ENCODE results near the gene GPR176. TPM values are rescaled to one million over a fixed set of nuclear protein-coding genes. Genes with fewer than 3 reads are reported as not detected.

Gene GPR176
- total RNA-seq, 1 donor, result 120 TPM

- H3K4me3 ChIP-seq (ENCODE audit: low read depth, low read length), result no peak overlapping the region
- DNase-seq (ENCODE audit: low read depth), result no peak
- TF ChIP-seq CTCF (IDR thresholded peaks at IDR 0.05; ENCODE audit: insufficient read depth, low read depth, low read length), result no peak
Measured at GRCh38 chr15:39830166-39830565, 89.9 kb downstream of the GPR176 start.

GRCh38 chr15:39828374-39828931 lies 91.6 kb downstream of the GPR176 start:
- no peak for TF ChIP-seq CTCF (IDR thresholded peaks at IDR 0.05; ENCODE audit: insufficient read depth, low read depth, low read length)
- peak; percentile 87 for DNase-seq (ENCODE audit: low read depth)
- no peak overlapping the region for H3K4me3 ChIP-seq (ENCODE audit: low read depth, low read length)

- no peak for DNase-seq (ENCODE audit: low read depth)
- no peak overlapping the region for H3K4me3 ChIP-seq (ENCODE audit: low read depth, low read length)
- TF ChIP-seq CTCF (IDR thresholded peaks at IDR 0.05; ENCODE audit: insufficient read depth, low read depth, low read length), result no peak
Measured at GRCh38 chr15:39826975-39827374, 93.1 kb downstream of the GPR176 start.

DNA sequence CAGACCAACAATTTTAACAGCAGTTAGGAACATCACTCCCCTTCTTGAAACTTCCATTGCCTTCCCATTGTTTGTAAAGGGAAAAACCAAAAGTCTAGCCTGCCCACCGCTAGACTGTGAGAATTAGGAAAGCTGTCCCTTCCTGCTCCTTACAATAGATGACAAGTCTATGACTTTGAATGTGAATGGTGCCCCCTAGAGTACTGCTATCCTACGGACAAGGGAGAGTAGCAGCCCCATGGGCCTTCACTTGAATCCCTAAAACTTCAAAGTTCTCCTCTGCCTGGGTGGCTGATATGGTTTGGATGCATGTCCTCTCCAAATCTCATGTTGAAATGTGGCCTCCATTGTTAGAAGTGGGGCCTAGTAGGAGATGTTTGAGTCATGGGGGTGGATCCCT lies 96.4 kb downstream of the GPR176 start:
- no peak for DNase-seq (ENCODE audit: low read depth)
- TF ChIP-seq CTCF (IDR thresholded peaks at IDR 0.05; ENCODE audit: insufficient read depth, low read depth, low read length), result no peak
- no peak overlapping the region for H3K4me3 ChIP-seq (ENCODE audit: low read depth, low read length)

DNA sequence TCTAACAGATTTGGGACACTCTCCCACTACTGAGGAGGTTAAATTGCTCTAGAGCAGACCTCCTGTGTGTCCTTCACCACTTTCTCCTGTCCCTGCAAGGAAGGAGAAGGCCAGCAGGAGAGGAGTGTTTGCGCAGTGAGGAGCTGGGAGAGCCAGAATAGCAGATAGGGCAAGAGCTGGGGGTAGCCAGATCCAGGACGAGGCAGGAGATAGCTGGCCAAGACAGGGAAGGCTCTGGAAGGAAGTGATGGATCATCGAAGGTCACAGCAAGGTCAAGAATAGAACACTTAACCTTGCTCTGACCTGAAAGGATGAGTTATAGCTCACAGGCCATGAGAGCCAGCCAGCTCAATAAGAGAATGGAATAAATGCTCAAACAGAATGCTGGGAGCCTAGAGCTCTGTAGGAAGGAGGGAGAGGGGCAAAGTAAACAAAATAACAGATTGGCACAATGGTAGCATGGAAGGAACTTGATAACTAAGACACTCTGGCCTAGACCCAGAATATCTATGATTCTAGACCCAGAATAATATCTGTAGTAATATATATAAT lies 99.9 kb downstream of the GPR176 start:
- H3K4me3 ChIP-seq (ENCODE audit: low read depth, low read length), result no peak overlapping the region
- no peak for TF ChIP-seq CTCF (IDR thresholded peaks at IDR 0.05; ENCODE audit: insufficient read depth, low read depth, low read length)
- no peak for DNase-seq (ENCODE audit: low read depth)

DNA sequence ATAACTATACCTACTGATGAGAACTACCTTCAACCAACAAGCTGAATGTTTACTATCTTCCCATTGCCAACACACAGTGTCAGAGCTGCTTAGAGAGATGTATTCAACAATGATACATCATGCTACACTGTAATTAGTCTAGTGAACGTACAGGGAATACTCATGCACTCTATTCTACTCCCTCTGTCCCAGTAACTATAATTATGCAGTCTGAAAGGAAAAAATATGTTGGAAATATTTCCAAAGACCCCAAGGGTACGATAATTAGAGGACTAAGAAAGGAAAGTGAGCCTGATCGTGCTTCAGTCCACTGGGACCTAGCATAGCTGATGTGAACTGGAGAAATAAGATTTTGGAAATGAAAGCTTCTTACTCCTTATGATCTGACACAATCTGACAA lies 100.5 kb downstream of the GPR176 start:
- no peak for TF ChIP-seq CTCF (IDR thresholded peaks at IDR 0.05; ENCODE audit: insufficient read depth, low read depth, low read length)
- DNase-seq (ENCODE audit: low read depth), result no peak
- H3K4me3 ChIP-seq (ENCODE audit: low read depth, low read length), result no peak overlapping the region

GRCh38 chr15:39817892-39818291 lies 102.2 kb downstream of the GPR176 start:
- TF ChIP-seq CTCF (IDR thresholded peaks at IDR 0.05; ENCODE audit: insufficient read depth, low read depth, low read length), result no peak
- DNase-seq (ENCODE audit: low read depth), result no peak
- H3K4me3 ChIP-seq (ENCODE audit: low read depth, low read length), result no peak overlapping the region

Measured in fibroblast of villous mesenchyme (primary cell).